ENCODE results near the gene PDK1. TPM values are rescaled to one million over a fixed set of nuclear protein-coding genes. Genes with fewer than 3 reads are reported as not detected.

The PDK1 gene
- total RNA-seq, 1 donor from 2014 or later, result 22.0 TPM

DNA sequence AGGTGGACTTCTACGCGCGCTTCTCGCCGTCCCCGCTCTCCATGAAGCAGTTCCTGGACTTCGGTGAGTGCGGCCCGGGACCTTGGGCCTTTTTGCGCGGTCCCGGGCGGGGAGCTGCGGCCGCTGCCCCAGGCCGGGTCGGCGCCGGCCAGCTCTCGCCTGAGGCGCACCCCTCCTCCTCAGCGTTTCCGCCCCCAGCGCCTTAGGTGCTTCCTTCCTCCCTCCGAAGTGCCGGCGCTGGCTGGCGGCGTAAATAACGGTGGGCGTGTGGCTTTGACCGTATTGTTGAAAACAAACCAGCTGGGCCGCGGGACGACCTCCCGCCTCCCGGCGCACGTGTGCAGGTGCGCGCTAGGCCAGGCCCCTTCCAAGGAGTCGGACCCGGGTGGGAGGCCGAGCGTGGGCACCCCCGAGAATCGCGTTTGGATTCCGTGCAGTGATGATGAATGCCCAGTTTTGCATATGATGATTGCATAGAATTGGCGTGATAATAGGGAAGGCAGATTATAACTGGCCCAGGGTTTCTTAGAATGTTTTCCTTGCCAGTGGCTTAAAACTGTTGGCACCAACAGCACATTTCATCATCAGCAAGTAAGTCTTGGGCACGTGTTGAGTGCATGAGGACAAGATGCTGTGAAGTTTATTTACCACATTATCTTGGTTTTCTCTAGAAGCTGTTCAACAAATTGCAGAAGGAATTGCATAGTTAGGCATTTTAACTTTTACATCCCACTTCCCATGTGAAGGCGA is 569 bp downstream of the PDK1 start:
- TF ChIP-seq, protein P1, sequence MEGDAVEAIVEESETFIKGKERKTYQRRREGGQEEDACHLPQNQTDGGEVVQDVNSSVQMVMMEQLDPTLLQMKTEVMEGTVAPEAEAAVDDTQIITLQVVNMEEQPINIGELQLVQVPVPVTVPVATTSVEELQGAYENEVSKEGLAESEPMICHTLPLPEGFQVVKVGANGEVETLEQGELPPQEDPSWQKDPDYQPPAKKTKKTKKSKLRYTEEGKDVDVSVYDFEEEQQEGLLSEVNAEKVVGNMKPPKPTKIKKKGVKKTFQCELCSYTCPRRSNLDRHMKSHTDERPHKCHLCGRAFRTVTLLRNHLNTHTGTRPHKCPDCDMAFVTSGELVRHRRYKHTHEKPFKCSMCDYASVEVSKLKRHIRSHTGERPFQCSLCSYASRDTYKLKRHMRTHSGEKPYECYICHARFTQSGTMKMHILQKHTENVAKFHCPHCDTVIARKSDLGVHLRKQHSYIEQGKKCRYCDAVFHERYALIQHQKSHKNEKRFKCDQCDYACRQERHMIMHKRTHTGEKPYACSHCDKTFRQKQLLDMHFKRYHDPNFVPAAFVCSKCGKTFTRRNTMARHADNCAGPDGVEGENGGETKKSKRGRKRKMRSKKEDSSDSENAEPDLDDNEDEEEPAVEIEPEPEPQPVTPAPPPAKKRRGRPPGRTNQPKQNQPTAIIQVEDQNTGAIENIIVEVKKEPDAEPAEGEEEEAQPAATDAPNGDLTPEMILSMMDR (IDR thresholded peaks at IDR 0.05; ENCODE audit: partially characterized antibody, unreplicated experiment), result no peak
- DNase-seq, result peak; percentile 63
- Mint-ChIP-seq H3K36me3 (ENCODE audit: unreplicated experiment) (no peaks in the 10 kb centered on the region), H3K4me3 (ENCODE audit: unreplicated experiment) (peak overlapping the region; percentile 88), H3K27me3 (ENCODE audit: unreplicated experiment) (peaks cover 3% of the 10 kb centered on the region), H3K4me1 (ENCODE audit: low read depth, unreplicated experiment) (peaks cover 11% of the 10 kb centered on the region), H3K9me3 (ENCODE audit: unreplicated experiment) (peaks cover 3% of the 10 kb centered on the region), H3K27ac (ENCODE audit: unreplicated experiment) (peak overlapping the region; percentile 78)

DNA sequence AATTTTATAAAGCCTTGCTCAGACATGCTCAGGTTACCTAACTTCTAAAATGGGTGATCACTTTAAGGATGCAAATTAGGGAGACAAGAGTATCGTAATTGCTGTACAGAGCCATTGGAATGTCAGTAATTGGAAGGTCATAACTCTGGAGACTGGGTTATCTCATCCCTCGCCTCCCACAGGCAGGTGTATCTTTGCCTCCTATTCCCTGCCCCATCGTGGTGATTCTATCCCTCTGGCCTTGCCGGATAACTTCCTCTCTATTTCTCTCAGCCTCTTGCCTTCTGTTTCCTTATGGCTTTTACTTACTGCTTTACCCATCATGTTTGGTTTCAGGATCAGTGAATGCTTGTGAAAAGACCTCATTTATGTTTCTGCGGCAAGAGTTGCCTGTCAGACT is 2.5 kb downstream of the PDK1 start:
- TF ChIP-seq, protein P1 (IDR thresholded peaks at IDR 0.05; ENCODE audit: partially characterized antibody, unreplicated experiment), result no peak
- Mint-ChIP-seq H3K9me3 (ENCODE audit: unreplicated experiment) (peaks cover 3% of the 10 kb centered on the region), H3K36me3 (ENCODE audit: unreplicated experiment) (no peaks in the 10 kb centered on the region), H3K4me3 (ENCODE audit: unreplicated experiment) (no peak overlapping the region), H3K4me1 (ENCODE audit: low read depth, unreplicated experiment) (peaks cover 15% of the 10 kb centered on the region), H3K27ac (ENCODE audit: unreplicated experiment) (no peak overlapping the region), H3K27me3 (ENCODE audit: unreplicated experiment) (peaks cover 3% of the 10 kb centered on the region)
- DNase-seq, result no peak

DNA sequence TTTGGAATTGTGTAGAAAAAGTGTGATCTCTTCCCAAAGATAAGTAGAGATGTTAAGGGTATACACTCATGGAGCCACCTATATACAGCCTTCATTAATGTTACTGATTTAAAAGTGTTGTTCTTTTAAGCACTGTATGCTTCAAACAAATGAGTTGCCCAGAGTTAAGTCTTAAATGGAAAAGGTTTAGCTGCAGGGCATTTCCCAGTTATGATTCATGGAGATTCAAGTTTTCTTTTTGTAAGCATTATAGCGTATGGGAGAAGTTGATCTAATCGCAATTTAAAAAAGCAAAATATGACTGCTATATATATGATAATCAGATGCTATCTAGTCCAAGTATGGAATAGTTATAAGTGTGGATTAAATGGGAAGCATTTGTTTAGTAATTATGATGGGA is 4.8 kb downstream of the PDK1 start:
- TF ChIP-seq, protein P1 (IDR thresholded peaks at IDR 0.05; ENCODE audit: partially characterized antibody, unreplicated experiment), result no peak

DNA sequence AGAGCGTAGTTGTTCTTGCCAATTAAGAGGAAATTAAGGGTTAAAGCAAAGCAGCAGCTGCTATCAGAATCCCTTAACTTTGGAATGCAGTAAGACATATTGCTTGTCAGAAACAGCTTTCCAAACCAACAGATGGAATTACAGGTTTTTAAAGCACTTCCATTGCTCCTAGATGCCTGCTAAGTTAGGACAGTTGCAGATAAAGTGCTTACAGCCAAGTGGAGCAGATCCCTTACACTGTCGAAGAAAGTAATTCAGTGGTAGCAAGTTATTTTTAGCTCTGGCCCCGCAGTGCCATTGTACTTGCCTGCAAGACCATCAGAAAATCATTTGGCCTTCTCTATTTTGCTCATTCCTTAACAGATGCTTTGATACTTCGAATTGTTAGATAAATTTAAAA is 5.4 kb downstream of the PDK1 start:
- TF ChIP-seq, protein P1 (IDR thresholded peaks at IDR 0.05; ENCODE audit: partially characterized antibody, unreplicated experiment), result no peak
- H3K27me3 Mint-ChIP-seq (ENCODE audit: unreplicated experiment), result no peaks in the 10 kb centered on the region
- no peak for DNase-seq
- peak overlapping the region; percentile 46 for H3K4me3 Mint-ChIP-seq (ENCODE audit: unreplicated experiment)
- H3K4me1 Mint-ChIP-seq (ENCODE audit: low read depth, unreplicated experiment), result peaks cover 24% of the 10 kb centered on the region
- peak overlapping the region; percentile 8 for H3K27ac Mint-ChIP-seq (ENCODE audit: unreplicated experiment)
- H3K9me3 Mint-ChIP-seq (ENCODE audit: unreplicated experiment), result peaks cover 3% of the 10 kb centered on the region
- no peaks in the 10 kb centered on the region for H3K36me3 Mint-ChIP-seq (ENCODE audit: unreplicated experiment)

More for the DNA sequence above, 4.8 kb downstream of the PDK1 start:
- no peak for DNase-seq
- Mint-ChIP-seq H3K36me3 (ENCODE audit: unreplicated experiment) (no peaks in the 10 kb centered on the region), H3K9me3 (ENCODE audit: unreplicated experiment) (peaks cover 3% of the 10 kb centered on the region), H3K4me1 (ENCODE audit: low read depth, unreplicated experiment) (peaks cover 24% of the 10 kb centered on the region), H3K27me3 (ENCODE audit: unreplicated experiment) (no peaks in the 10 kb centered on the region), H3K4me3 (ENCODE audit: unreplicated experiment) (no peak overlapping the region), H3K27ac (ENCODE audit: unreplicated experiment) (no peak overlapping the region)

DNA sequence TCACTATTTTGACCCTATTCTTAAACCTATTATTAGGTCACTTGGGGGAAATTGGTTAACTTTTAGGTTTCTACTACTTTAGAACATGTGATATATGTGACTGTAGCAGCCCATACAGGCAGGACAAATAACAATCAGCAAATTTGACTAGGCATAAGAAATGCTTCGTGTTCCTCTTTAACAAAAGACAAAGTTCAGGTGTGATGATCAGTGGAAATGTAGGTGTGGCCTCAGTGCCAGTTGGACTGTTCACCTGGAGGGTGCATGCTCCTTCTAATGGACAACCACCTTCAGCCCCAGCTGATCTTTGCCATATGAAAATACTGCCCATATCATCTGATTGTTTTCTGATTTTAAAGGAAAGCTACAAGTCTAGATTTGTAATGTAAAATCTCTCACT is 6.4 kb downstream of the PDK1 start:
- Mint-ChIP-seq H3K4me1 (ENCODE audit: low read depth, unreplicated experiment) (peaks cover 24% of the 10 kb centered on the region), H3K4me3 (ENCODE audit: unreplicated experiment) (no peak overlapping the region), H3K9me3 (ENCODE audit: unreplicated experiment) (peaks cover 3% of the 10 kb centered on the region), H3K27ac (ENCODE audit: unreplicated experiment) (no peak overlapping the region), H3K36me3 (ENCODE audit: unreplicated experiment) (no peaks in the 10 kb centered on the region), H3K27me3 (ENCODE audit: unreplicated experiment) (no peaks in the 10 kb centered on the region)
- TF ChIP-seq, protein P1 (IDR thresholded peaks at IDR 0.05; ENCODE audit: partially characterized antibody, unreplicated experiment), result no peak
- no peak for DNase-seq
